Measurements from ENCODE around the gene RALGPS1.
"Not testable (repeated sequence)": the region's sequence is repeated elsewhere in the genome, so short reads cannot be mapped to it uniquely, and the experiment has no call there.

Gene RALGPS1

DNA sequence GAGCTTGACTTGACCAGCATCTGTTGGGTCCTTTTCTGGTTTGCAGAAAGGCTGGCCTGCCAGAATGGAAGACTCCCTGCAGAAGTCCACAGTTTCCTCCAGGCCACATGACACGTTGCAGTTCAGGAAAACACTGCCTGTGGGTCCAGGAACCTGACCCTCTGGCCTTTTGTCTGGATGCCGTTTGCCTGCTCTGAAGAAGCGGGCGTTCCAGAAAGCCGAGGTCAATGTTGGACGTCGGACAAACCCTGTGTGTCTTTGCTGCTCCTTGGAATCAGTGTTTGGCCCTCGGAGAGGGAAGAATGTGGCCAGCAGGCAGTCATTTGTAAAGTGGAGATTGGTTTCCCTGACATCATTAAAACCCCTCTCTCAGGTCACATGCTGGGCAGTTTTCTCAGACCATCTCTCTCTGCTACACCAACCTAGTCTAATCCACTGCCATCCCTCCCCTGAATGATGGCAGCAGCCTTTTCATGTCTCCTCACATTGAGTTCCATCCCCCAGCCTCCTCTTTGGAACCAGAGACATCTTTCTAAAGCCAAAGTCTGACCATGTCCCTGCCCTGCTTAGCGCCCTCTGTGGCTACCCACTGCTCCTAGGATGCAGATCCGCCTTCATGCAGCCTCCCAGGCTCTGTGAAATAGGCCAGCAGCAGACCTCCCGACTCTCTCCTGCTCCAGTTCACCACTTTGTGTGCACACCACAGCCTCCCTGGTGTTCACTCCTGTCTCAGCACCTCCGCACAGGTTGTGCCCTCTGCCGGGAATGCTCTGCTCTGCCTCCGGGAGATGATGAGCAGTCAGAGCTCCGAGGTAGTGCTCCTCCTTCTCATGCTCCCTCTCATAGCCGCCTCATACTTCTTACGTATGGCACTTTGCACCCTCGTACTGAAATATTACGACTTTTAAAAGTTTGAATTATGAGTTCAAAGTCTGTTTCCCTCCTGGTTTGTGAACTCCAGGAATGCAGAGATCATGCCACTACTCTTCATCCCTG is 75.6 kb downstream of the RALGPS1 start:
- no peak for DNase-seq (ENCODE audit: low read depth)

- DNase-seq (ENCODE audit: low read depth) = no peak
Measured at GRCh38 chr9:126991183-126991582, 76.6 kb downstream of the RALGPS1 start.

DNA sequence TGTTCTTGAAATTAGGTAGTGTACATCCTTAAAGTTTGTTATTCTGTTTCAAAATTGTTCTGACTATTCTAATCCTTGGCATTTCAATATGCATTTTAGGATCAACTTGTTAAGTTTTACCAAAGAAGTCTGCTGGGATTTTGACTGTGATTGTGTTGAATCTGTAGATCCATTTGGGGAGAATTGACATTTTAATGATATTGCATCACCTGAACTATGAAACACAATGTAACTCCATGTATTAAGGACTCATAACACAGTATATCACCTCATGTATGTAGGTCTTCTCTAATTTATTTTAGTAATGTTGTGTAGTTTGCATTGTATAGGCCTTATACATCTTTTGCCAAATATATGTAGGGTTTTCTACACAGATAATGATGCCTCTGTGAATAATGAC is 77.8 kb downstream of the RALGPS1 start:
- no peak for DNase-seq (ENCODE audit: low read depth)

GRCh38 chr9:126999315-127000068 is 84.9 kb downstream of the RALGPS1 start:
- DNase-seq (ENCODE audit: low read depth) = no peak

- no peak for DNase-seq (ENCODE audit: low read depth)
Measured at GRCh38 chr9:127004946-127005769, 90.6 kb downstream of the RALGPS1 start.

DNA sequence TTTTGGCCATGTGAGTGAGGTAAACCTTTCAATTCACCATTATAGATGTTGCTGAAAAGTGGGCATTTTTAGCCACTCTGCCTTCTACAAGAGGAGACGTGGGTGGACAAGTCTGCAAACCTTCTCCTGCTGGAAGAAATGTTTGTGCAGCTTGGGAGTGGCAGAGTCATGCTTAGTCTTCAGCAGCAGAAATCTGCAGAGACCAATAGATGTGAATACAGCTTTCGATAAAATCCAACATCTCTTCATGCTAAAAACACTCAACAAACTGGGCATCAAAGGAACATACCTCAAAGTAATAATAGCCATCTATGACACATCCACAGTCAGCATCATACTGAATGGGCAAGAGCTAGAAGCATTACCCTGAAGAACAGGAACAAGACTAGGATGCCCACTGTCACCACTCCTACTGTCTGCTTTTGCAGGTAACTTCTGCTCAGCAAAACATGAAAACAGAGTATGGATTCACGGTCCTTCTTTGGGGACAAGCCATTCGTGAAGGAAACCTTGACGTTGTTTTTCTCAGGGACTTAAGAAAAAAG is 91.3 kb downstream of the RALGPS1 start:
- no peak for DNase-seq (ENCODE audit: low read depth)

DNA sequence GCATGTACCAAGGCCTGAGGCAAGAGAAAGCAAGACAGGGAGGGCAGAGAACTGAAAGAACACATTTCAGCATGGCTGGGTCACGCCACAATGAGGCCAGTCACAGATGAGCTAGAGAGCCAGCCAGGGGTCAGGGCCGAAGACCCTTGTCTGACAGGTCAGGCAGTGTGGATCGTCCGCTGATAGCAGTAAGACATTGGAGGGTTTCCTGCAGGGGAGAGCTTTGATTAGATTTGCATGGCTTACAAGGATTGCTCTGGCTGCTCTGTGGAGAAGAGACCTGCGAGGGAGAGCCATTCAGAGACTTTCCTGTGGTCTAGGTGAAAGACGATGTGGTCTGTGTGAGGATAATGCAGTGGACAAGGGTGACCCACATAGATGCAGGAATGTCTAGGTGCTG is 93.1 kb downstream of the RALGPS1 start:
- DNase-seq (ENCODE audit: low read depth) = no peak

- no peak for DNase-seq (ENCODE audit: low read depth)
Measured at GRCh38 chr9:127008076-127008475, 93.5 kb downstream of the RALGPS1 start.

DNA sequence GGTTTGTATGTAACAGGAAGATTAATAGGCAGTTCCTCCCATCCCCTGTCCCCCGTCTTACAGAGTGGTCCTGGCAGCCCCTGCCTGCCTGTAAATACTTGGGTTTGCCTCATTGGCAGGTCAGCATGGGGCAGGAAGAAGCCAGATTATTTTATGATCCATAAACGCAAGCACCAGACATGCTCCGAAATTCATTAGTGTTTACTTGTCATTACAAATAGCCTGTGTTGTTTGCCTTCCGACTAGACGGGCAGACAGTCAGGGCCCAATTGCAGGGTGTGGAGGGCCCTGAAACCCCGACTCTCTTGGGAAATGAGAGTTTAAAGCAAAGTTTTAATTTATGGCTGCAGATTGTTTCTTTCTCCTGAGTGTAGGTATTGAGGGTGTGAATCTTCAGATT is 97.2 kb downstream of the RALGPS1 start:
- DNase-seq (ENCODE audit: low read depth) = no peak

DNA sequence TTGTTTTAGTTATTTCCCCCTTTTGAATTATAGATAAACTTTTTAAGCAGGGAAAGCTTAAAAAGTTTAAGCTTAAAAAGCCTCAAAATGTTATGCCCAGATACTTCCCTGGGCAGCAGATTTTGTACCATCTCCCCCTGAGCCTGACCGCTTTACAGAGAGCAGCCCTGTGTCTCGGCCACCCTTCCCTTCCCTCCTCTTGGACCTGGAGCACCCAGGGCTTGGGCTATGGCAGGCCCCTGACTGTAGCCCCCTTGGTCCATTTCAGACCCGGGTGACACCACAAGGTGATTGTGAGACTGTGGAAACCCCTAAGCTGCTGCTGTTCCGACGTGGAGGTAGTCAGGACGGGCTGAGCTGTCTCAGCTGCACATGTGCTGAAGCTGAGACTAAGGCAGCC is 97.7 kb downstream of the RALGPS1 start:
- no peak for DNase-seq (ENCODE audit: low read depth)

- DNase-seq (ENCODE audit: low read depth) = no peak
Measured at GRCh38 chr9:127013597-127013996, 99.0 kb downstream of the RALGPS1 start.

GRCh38 chr9:127014216-127014909 is 99.8 kb downstream of the RALGPS1 start:
- DNase-seq (ENCODE audit: low read depth) = no peak

DNA sequence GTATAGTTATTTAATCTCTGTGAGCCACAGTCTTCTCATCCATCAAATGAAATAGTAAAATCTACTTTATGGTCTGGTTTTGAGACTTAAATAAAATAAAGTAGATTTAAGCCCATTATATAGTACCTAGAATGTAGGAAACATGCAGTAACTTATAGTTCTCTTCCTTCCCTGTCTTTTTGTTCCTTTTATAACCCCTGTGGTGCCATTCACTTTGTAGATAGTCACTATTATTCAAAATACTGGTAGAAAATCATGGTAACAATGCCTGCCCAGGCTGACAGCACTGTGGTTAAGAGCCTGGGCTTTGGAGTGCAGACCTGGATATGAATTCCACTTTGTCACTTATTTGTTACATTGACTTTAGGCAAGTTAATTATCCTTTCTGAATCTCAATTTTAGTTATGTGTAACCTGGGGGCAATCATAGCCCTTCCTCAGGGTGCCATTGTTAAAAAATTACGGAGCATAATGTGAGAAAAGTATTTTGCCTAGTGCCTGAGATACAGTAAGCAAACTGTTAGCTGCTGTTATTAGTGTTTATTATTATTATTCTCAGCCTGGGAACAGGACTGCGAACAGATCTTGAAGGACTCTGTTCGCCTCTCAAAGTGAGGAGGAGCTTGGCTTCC is 100.4 kb downstream of the RALGPS1 start:
- no peak for DNase-seq (ENCODE audit: low read depth)

DNA sequence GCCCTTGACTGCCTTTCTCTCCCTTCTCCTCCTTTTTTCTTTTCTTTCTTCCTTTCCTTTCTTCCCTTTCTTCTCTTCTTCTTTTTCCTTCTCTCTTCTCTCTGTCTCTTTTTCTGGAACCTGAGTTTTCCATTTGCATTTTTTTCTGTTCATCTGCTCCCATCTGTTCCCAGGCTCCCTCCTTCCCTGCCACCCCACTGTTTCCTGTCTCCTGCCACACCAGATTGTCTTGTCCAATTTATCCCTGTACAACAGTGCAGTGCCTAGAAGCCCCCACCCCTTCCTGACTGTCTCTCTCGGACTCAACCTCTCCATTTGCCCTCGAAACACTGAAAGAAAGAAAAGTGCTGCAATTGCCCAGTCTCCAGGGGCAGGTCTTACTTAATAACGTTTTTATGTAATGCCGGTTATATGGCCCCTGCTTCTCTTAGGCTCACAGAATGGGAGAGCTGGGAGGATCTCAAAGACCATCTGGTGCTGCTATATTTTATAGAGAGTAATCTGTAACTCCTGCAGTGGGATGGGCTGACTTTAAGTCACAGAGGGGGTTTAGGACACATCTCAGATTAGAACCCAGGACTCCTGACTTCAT is 101.4 kb downstream of the RALGPS1 start:
- no peak for DNase-seq (ENCODE audit: low read depth)

- not testable (repeated sequence) for DNase-seq (ENCODE audit: low read depth)
Measured at GRCh38 chr9:127017979-127018378, 103.4 kb downstream of the RALGPS1 start.

- no peak for DNase-seq (ENCODE audit: low read depth)
Measured at GRCh38 chr9:127018935-127019334, 104.4 kb downstream of the RALGPS1 start.

DNA sequence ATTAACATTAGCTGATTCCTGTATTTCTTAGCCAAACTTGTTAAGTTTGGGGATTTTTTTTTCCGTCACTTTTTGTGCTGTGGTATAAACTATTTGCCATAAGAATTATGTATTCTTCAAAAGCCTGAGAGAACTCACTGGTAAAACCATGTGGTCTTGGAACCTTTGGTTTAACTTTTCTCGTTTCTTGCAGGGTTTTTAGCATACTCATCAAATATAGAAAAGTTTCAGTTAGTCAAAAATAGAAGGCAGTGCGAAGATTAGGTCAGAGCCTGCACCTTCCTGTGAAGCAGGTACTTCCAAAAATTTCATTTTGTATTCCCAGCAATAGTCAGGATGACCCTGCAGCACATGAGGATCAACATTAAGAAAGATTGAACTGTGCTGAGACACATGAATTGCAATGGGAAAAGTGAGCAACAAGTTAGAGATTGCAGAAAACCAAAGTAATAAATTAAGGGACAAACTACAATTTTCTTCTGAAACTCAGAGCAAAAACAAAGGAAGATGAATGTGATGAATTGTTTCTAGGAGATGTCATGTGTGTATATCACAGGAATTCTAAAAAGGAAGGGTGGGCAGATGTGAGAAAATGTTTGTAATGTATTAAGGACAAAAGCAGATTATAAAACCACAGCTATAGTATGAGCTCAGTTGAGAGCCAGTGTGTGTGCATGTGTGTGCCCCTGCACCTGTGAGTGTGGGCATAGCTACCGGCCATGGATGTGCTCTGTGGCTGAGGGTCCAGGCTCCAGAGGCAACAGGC is 105.6 kb downstream of the RALGPS1 start:
- no peak for DNase-seq (ENCODE audit: low read depth)

- no peak for DNase-seq (ENCODE audit: low read depth)
Measured at GRCh38 chr9:127020802-127021078, 106.2 kb downstream of the RALGPS1 start.

DNA sequence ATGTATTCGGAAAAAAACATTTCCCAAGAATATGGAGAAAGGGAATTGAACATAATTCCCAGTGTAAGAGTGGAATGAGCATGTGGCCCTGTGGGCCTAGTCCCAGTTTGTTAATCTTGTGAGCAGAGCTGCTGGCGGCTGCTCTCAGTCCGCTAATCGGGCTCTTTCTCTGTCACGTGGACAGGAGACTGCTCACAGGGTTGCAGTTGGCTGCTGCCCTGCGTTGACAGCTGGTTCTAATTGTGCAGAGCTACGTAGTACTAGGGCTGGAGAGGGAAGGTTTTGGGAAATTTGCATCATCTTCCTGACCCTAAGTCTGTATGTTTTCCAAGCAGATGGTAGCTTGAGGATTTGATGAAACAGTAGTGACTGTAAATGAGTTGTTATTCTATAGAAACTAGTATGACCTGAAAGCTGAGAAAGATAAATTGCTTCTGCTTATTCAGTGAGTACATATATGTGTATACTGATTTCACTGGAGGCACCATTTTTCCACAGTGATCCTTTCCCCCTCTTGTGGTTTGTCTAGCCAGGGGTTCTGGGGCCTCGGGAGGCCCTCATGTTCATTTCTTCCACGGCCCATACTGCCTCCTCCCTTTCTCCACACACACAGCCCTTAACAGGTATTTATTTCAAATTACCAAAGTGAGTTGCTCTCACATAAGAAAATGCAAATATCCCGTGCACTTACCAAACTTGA is 107.2 kb downstream of the RALGPS1 start:
- peak; percentile 95 for DNase-seq (ENCODE audit: low read depth)
